Measurements from ENCODE around the gene NPAS3.

The NPAS3 gene

GRCh38 chr14:33849455-33849801, 910.7 kb downstream of the NPAS3 start:
- no peak for DNase-seq

GRCh38 chr14:33850826-33851225, 912.1 kb downstream of the NPAS3 start:
- no peak for DNase-seq

GRCh38 chr14:33851366-33851765, 912.7 kb downstream of the NPAS3 start:
- no peak for DNase-seq

GRCh38 chr14:33851931-33852330, 913.3 kb downstream of the NPAS3 start:
- DNase-seq: no peak
